Trophoblast cell (in vitro differentiated cells and primary cell): ENCODE data around the gene ABCA7.
A peak's percentile ranks its signal among the peaks of the same experiment; 100 is the strongest.

Experiments used
- DNase-seq, 2 donors: peaks; one replicate each; pipeline ENCODE4 v3.0.0-alpha.2; 2016
- H2AFZ ChIP-seq: 2 replicates; pipeline ENCODE4 v1.6.1; 2013; ENCODE audit warnings: low read length, moderate library complexity, mild to moderate bottlenecking; ENCODE audit not compliant: insufficient read depth, poor library complexity
- H2AK5ac ChIP-seq: 2 replicates; pipeline ENCODE4 v1.6.1; 2013; ENCODE audit warnings: mild to moderate bottlenecking, low read length
- H2BK120ac ChIP-seq: 2 replicates; pipeline ENCODE4 v1.6.1; 2013; ENCODE audit warnings: low read length, mild to moderate bottlenecking, moderate library complexity; ENCODE audit not compliant: insufficient read depth, poor library complexity
- H2BK12ac ChIP-seq: 2 replicates; pipeline ENCODE4 v1.6.1; 2013; ENCODE audit warnings: mild to moderate bottlenecking, low read length, moderate library complexity
- H2BK5ac ChIP-seq: 2 replicates; pipeline ENCODE4 v1.6.1; 2013; ENCODE audit warnings: low read length, low read depth, moderate library complexity, mild to moderate bottlenecking; ENCODE audit not compliant: poor library complexity
- H3K14ac ChIP-seq: 2 replicates; pipeline ENCODE4 v1.6.1; 2013; ENCODE audit warnings: mild to moderate bottlenecking, low read length
- H3K18ac ChIP-seq: 2 replicates; pipeline ENCODE4 v1.6.1; 2013; ENCODE audit warnings: mild to moderate bottlenecking, low read length
- H3K23ac ChIP-seq: 2 replicates; pipeline ENCODE4 v1.6.1; 2013; ENCODE audit warnings: low read length
- H3K27ac ChIP-seq: 2 replicates; pipeline ENCODE4 v1.5.1; 2013; ENCODE audit warnings: low read depth, mild to moderate bottlenecking, inconsistent platforms, low read length, moderate library complexity
- H3K27me3 ChIP-seq: 2 replicates; pipeline ENCODE4 v1.6.1; 2013; ENCODE audit warnings: inconsistent platforms, mild to moderate bottlenecking, low read length, moderate library complexity; ENCODE audit not compliant: insufficient read depth
- H3K36me3 ChIP-seq, 2 experiments: 1 replicate in 1 of 2; 2 replicates in 1 of 2; pipeline ENCODE4 v1.6.1; 2013; ENCODE audit warnings: low read length in 2 of 2, mild to moderate bottlenecking in 2 of 2, moderate library complexity in 1 of 2; ENCODE audit not compliant: insufficient read depth in 2 of 2, control insufficient read depth in 1 of 2
- H3K4ac ChIP-seq: 2 replicates; pipeline ENCODE4 v1.6.1; 2013; ENCODE audit warnings: low read depth, mild to moderate bottlenecking, low read length, moderate library complexity
- H3K4me1 ChIP-seq, 2 experiments: 1 replicate in 1 of 2; 2 replicates in 1 of 2; pipeline ENCODE4 v1.6.1; 2013; ENCODE audit warnings: low read length in 2 of 2, mild to moderate bottlenecking in 2 of 2, moderate library complexity in 1 of 2; ENCODE audit not compliant: insufficient read depth in 2 of 2, control insufficient read depth in 1 of 2
- H3K4me2 ChIP-seq: 2 replicates; pipeline ENCODE4 v1.6.1; 2013; ENCODE audit warnings: inconsistent platforms, mild to moderate bottlenecking, low read length, moderate library complexity
- H3K4me3 ChIP-seq: 2 replicates; pipeline ENCODE4 v1.5.1; 2013; ENCODE audit warnings: mild to moderate bottlenecking, low read depth, low read length, inconsistent platforms
- H3K79me1 ChIP-seq: one replicate; pipeline ENCODE4 v1.6.1; 2013; ENCODE audit warnings: low read length
- H3K79me2 ChIP-seq: 2 replicates; pipeline ENCODE4 v1.6.1; 2013; ENCODE audit warnings: low read length, mild to moderate bottlenecking; ENCODE audit not compliant: control insufficient read depth, insufficient read depth, poor library complexity
- H3K9ac ChIP-seq: 2 replicates; pipeline ENCODE4 v1.6.1; 2013; ENCODE audit warnings: mild to moderate bottlenecking, low read length
- H3K9me3 ChIP-seq: 2 replicates; pipeline ENCODE4 v1.6.1; 2013; ENCODE audit warnings: low read depth, mild to moderate bottlenecking, control low read depth, inconsistent platforms, low read length; ENCODE audit not compliant: insufficient read depth
- H4K12ac ChIP-seq: 2 replicates; pipeline ENCODE4 v1.6.1; 2013; ENCODE audit warnings: low read depth, mild to moderate bottlenecking, low read length, moderate library complexity
- H4K8ac ChIP-seq: 2 replicates; pipeline ENCODE4 v1.6.1; 2013; ENCODE audit warnings: low read depth, mild to moderate bottlenecking, low read length, moderate library complexity
- H4K91ac ChIP-seq: one replicate; pipeline ENCODE4 v1.6.1; 2013; ENCODE audit warnings: low read depth, mild to moderate bottlenecking, low read length, moderate library complexity
- WGBS: extraction: QIAGEN DNeasy Blood & Tissue Kit; methylation state at CpG from one replicate; pipeline ENCODE4 v1.1.7; 2013; ENCODE audit warnings: missing lambda C conversion rate; ENCODE audit not compliant: insufficient read length, insufficient coverage; ENCODE audit errors: extremely low coverage; 5-methylcytosine and 5-hydroxymethylcytosine counted together

ABCA7 gene

GRCh38 chr19:1064661-1065605, 25.0 kb downstream of the ABCA7 start:
- H3K27ac ChIP-seq, result peak overlapping the region; percentile 87
- peak overlapping the region; percentile 60 for H3K4me2 ChIP-seq
- no peak overlapping the region for H3K23ac ChIP-seq
- DNase-seq, result peak; percentile 92 to 95
- H4K12ac ChIP-seq, result peak overlapping the region; percentile 23
- H3K9me3 ChIP-seq, result peaks cover 12% of the 10 kb centered on the region
- no peaks in the 10 kb centered on the region for H3K79me2 ChIP-seq
- no CpG with 5 or more reads among the region's 60 CpGs for WGBS
- no peak overlapping the region for H2BK5ac ChIP-seq
- H3K14ac ChIP-seq, result peak overlapping the region; percentile 1
- H4K8ac ChIP-seq, result peak overlapping the region; percentile 39
- peak overlapping the region; percentile 42 for H4K91ac ChIP-seq
- no peaks in the 10 kb centered on the region for H3K27me3 ChIP-seq
- peak overlapping the region; percentile 36 for H3K18ac ChIP-seq
- H2BK120ac ChIP-seq, result peak overlapping the region; percentile 3
- peak overlapping the region; percentile 34 for H2BK12ac ChIP-seq
- H2AK5ac ChIP-seq, result peak overlapping the region; percentile 20
- H3K4ac ChIP-seq, result no peak overlapping the region
- no peak overlapping the region for H2AFZ ChIP-seq
- no peaks in the 10 kb centered on the region for H3K36me3 ChIP-seq
- peaks cover 18% of the 10 kb centered on the region for H3K79me1 ChIP-seq
- peaks cover 27 to 28% of the 10 kb centered on the region in 2 experiments for H3K4me1 ChIP-seq
- H3K9ac ChIP-seq, result no peak overlapping the region
- H3K4me3 ChIP-seq, result no peak overlapping the region

- peaks cover 12% of the 10 kb centered on the region for H3K9me3 ChIP-seq
- no peak overlapping the region for H3K4me3 ChIP-seq
- peak overlapping the region; percentile 60 for H3K4me2 ChIP-seq
- H2AFZ ChIP-seq, result no peak overlapping the region
- H4K91ac ChIP-seq, result peak overlapping the region; percentile 42
- H2BK5ac ChIP-seq, result peak overlapping the region; percentile 65
- peaks cover 28 to 29% of the 10 kb centered on the region in 2 experiments for H3K4me1 ChIP-seq
- H3K79me2 ChIP-seq, result no peaks in the 10 kb centered on the region
- H3K27ac ChIP-seq, result peak overlapping the region; percentile 87
- no peak overlapping the region for H3K23ac ChIP-seq
- no peak overlapping the region for H2AK5ac ChIP-seq
- no peak overlapping the region for H3K9ac ChIP-seq
- H3K27me3 ChIP-seq, result peaks cover 2% of the 10 kb centered on the region
- peak overlapping the region; percentile 67 for H3K18ac ChIP-seq
- H3K4ac ChIP-seq, result no peak overlapping the region
- H4K12ac ChIP-seq, result no peak overlapping the region
- H3K79me1 ChIP-seq, result peaks cover 18% of the 10 kb centered on the region
- H3K14ac ChIP-seq, result peak overlapping the region; percentile 23
- H3K36me3 ChIP-seq, result no peaks in the 10 kb centered on the region
- DNase-seq, result peak; percentile 99
- peak overlapping the region; percentile 54 for H2BK120ac ChIP-seq
- WGBS, result no CpG with 5 or more reads among the region's 17 CpGs
- H2BK12ac ChIP-seq, result peak overlapping the region; percentile 52
- H4K8ac ChIP-seq, result peak overlapping the region; percentile 77
Observed at GRCh38 chr19:1065606-1066109, 25.8 kb downstream of the ABCA7 start.

GRCh38 chr19:1066251-1066747, 26.4 kb downstream of the ABCA7 start:
- Histone ChIP-seq H3K27ac (peak overlapping the region; percentile 87), H2BK12ac (peak overlapping the region; percentile 76), H4K12ac (peak overlapping the region; percentile 32), H3K4ac (peak overlapping the region; percentile 87), H3K4me1 (peaks cover 34 to 35% of the 10 kb centered on the region in 2 experiments), H2AFZ (peak overlapping the region; percentile 82), H4K8ac (peak overlapping the region; percentile 56), H2BK5ac (peak overlapping the region; percentile 57), H4K91ac (peak overlapping the region; percentile 84), H3K79me1 (peaks cover 18% of the 10 kb centered on the region), H3K9ac (no peak overlapping the region), H3K23ac (no peak overlapping the region), H2AK5ac (peak overlapping the region; percentile 6), H3K9me3 (peaks cover 15% of the 10 kb centered on the region), H3K36me3 (no peaks in the 10 kb centered on the region), H3K4me3 (no peak overlapping the region), H3K27me3 (peaks cover 8% of the 10 kb centered on the region), H3K14ac (peak overlapping the region; percentile 92), H3K4me2 (peak overlapping the region; percentile 60), H3K79me2 (no peaks in the 10 kb centered on the region), H2BK120ac (peak overlapping the region; percentile 89), H3K18ac (peak overlapping the region; percentile 20)
- peak; percentile 97 to 99 for DNase-seq
- WGBS, result no CpG with 5 or more reads among the region's 17 CpGs

GRCh38 chr19:1066748-1067340, 26.9 kb downstream of the ABCA7 start, which contains the start of gene ARHGAP45:
Gene ARHGAP45, plus strand, starts transcription at chr19:1067167. Its CDS starts 239 bp downstream, at chr19:1067406.
- no peaks in the 10 kb centered on the region for H3K36me3 ChIP-seq
- peak in 1 of 2 donors; percentile 51 for DNase-seq
- no CpG with 5 or more reads among the region's 61 CpGs for whole genome bisulfite sequencing

More at GRCh38 chr19:1066748-1067340, 26.9 kb downstream of the ABCA7 start, which contains the start of gene ARHGAP45:
- no peak within 1 kb of the TSS for H3K9ac ChIP-seq
- H3K79me2 ChIP-seq, result no peaks in the 10 kb centered on the region
- peaks cover 18% of the 10 kb centered on the region for H3K79me1 ChIP-seq
- peaks cover 34 to 36% of the 10 kb centered on the region in 2 experiments for H3K4me1 ChIP-seq
- H4K12ac ChIP-seq, result peak within 1 kb of the TSS; percentile 32
- H3K27ac ChIP-seq, result peak within 1 kb of the TSS; percentile 87
- peaks cover 11% of the 10 kb centered on the region for H3K27me3 ChIP-seq
- H2BK12ac ChIP-seq, result peak within 1 kb of the TSS; percentile 76
- no peak within 1 kb of the TSS for H3K23ac ChIP-seq
- peak within 1 kb of the TSS; percentile 84 for H4K91ac ChIP-seq
- peak within 1 kb of the TSS; percentile 6 for H2AK5ac ChIP-seq
- H4K8ac ChIP-seq, result peak within 1 kb of the TSS; percentile 77
- peaks cover 15% of the 10 kb centered on the region for H3K9me3 ChIP-seq
- H2BK120ac ChIP-seq, result peak within 1 kb of the TSS; percentile 89
- H3K18ac ChIP-seq, result peak within 1 kb of the TSS; percentile 67
- peak within 1 kb of the TSS; percentile 65 for H2BK5ac ChIP-seq
- H3K4me2 ChIP-seq, result peak within 1 kb of the TSS; percentile 60
- peak within 1 kb of the TSS; percentile 60 for H3K4me3 ChIP-seq
- H3K14ac ChIP-seq, result peak within 1 kb of the TSS; percentile 92
- H3K4ac ChIP-seq, result peak within 1 kb of the TSS; percentile 87
- H2AFZ ChIP-seq, result peak within 1 kb of the TSS; percentile 82
